PC-3 (cell line): ENCODE measurements around the gene RTCB.

Experiments used
- EZH2 ChIP-seq: fragments of 300-600 bp; sonication (generic); IDR thresholded peaks from one replicate; pipeline ENCODE4 v1.6.1; 2017; ENCODE audit warnings: antibody characterized with exemption, mild to moderate bottlenecking, low read length; ENCODE audit not compliant: unreplicated experiment
- TF ChIP-seq, protein P1 (sequence below): fragments of 300-600 bp; sonication (generic); conservative IDR thresholded peaks from 2 replicates; pipeline ENCODE4 v1.5.1; 2017; ENCODE audit warnings: antibody characterized with exemption, low read depth, mild to moderate bottlenecking, low read length

- TF ChIP-seq, protein P1, sequence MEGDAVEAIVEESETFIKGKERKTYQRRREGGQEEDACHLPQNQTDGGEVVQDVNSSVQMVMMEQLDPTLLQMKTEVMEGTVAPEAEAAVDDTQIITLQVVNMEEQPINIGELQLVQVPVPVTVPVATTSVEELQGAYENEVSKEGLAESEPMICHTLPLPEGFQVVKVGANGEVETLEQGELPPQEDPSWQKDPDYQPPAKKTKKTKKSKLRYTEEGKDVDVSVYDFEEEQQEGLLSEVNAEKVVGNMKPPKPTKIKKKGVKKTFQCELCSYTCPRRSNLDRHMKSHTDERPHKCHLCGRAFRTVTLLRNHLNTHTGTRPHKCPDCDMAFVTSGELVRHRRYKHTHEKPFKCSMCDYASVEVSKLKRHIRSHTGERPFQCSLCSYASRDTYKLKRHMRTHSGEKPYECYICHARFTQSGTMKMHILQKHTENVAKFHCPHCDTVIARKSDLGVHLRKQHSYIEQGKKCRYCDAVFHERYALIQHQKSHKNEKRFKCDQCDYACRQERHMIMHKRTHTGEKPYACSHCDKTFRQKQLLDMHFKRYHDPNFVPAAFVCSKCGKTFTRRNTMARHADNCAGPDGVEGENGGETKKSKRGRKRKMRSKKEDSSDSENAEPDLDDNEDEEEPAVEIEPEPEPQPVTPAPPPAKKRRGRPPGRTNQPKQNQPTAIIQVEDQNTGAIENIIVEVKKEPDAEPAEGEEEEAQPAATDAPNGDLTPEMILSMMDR = no peak
- no peak for TF ChIP-seq EZH2
These were observed 36.9 kb upstream of the RTCB start for GRCh38 chr22:32448980-32449379.
